ENCODE results near the gene NOL4L. TPM values are rescaled to one million over a fixed set of nuclear protein-coding genes. Genes with fewer than 3 reads are reported as not detected.
A peak's percentile ranks its signal among the peaks of the same experiment; 100 is the strongest.

NOL4L gene
- total RNA-seq, 1 donor from 2014 or later: 11.9 TPM

DNA sequence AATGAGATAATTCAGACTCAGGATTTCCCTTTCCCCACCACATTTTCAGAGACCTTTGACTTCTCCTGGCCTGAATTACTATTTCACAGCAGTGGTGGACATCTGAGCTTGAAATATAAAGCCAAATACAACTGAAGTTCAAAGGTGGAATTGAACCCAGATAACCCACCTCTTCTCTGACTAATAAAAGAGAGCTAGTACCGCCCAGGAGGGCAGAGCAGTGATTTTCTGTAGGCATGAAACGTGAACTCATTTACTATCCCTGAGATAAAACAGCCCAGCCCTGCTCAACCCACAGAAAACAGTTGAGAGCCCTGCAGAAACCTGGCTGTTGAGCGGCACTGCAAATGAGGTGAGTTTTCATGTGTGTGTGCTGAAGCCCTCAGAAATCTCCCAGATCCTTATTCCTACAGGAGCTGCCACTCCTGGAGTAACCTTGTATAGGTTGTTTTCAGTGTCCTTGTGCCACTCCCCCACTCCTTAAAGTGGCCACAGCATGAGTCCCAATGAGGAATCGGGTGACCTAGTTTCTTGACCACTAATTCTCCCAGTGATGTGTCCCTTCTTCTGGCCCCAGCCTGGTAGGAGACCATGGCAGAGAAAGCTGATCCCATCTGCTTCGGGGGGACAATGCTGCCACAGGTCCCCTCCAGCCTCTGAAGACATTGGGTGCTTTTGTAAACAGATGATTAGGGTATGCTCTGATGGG is 99.2 kb downstream of the NOL4L start:
- no peak overlapping the region for H3K27ac Mint-ChIP-seq
- peaks cover 9% of the 10 kb centered on the region for H3K27me3 Mint-ChIP-seq (ENCODE audit: insufficient read depth, low read depth)
- peaks cover 3% of the 10 kb centered on the region for H3K9me3 Mint-ChIP-seq
- peaks cover 26% of the 10 kb centered on the region for H3K4me1 Mint-ChIP-seq
- Histone ChIP-seq H2AFZ (replicated peaks) (no peak overlapping the region), H3K4me2 (no peak overlapping the region), H3K27me3 (peaks cover 4% of the 10 kb centered on the region), H3K9me3 (ENCODE audit: low read depth) (no peaks in the 10 kb centered on the region), H3F3A (ENCODE audit: low read depth) (peaks cover 47% of the 10 kb centered on the region), H4K20me1 (ENCODE audit: low read depth) (peaks cover 20% of the 10 kb centered on the region), H3K27ac (no peak overlapping the region), H3K79me2 (ENCODE audit: low read depth) (peaks cover 12% of the 10 kb centered on the region), H3K36me3 (no peaks in the 10 kb centered on the region), H3K9ac (no peak overlapping the region), H3K4me1 (peaks cover 18% of the 10 kb centered on the region), H3K4me3 (no peak overlapping the region)
- no peaks in the 10 kb centered on the region for H3K36me3 Mint-ChIP-seq
- TF ChIP-seq, protein P1, sequence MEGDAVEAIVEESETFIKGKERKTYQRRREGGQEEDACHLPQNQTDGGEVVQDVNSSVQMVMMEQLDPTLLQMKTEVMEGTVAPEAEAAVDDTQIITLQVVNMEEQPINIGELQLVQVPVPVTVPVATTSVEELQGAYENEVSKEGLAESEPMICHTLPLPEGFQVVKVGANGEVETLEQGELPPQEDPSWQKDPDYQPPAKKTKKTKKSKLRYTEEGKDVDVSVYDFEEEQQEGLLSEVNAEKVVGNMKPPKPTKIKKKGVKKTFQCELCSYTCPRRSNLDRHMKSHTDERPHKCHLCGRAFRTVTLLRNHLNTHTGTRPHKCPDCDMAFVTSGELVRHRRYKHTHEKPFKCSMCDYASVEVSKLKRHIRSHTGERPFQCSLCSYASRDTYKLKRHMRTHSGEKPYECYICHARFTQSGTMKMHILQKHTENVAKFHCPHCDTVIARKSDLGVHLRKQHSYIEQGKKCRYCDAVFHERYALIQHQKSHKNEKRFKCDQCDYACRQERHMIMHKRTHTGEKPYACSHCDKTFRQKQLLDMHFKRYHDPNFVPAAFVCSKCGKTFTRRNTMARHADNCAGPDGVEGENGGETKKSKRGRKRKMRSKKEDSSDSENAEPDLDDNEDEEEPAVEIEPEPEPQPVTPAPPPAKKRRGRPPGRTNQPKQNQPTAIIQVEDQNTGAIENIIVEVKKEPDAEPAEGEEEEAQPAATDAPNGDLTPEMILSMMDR (IDR thresholded peaks at IDR 0.05): no peak
- H3K4me3 Mint-ChIP-seq: peak overlapping the region; percentile 89
- DNase-seq (ENCODE audit: low spot score): no peak

DNA sequence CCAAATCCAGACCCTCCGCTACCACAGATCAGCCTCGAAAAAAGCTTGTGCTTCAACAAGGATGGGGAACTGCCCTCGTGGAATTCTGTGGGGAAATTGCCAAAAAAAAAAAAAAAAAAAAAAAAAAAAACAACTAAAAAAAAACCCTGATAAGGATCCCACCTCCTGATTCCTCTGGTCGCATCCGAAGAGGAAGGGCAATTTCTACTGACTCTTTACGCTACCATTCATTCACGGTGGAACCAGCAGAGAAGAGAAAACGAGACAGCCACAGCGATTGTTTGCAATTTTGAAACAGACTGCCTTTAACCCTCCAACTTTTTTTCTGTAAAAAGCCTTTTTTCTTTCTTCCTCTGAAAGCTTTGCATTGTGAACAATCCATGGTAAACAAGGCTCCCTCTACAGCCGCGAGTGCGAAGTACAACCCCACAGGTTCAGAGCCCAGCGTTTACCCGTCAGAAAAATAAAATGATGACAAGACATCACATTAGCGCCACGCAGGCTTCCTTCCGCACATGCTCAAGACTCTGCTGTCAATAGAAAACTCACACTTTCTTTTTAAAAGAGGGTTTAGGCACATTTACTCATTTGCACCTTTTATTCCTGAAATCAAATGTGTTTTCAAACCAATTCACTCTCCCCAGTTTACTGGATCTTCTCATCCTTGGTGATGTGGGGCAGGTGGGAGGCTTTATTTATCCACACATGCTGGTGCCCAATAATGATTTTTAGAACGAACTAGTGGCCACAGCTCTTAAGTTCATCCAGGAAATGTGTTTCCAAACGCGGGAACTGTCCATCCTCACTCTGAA is 100.0 kb downstream of the NOL4L start:
- Mint-ChIP-seq H3K27ac (peak overlapping the region; percentile 86), H3K4me1 (peaks cover 34% of the 10 kb centered on the region), H3K4me3 (peak overlapping the region; percentile 89), H3K9me3 (peaks cover 3% of the 10 kb centered on the region), H3K27me3 (ENCODE audit: insufficient read depth, low read depth) (peaks cover 12% of the 10 kb centered on the region), H3K36me3 (no peaks in the 10 kb centered on the region)
- Histone ChIP-seq H3K4me1 (peaks cover 26% of the 10 kb centered on the region), H3K4me3 (peak overlapping the region; percentile 83), H3K4me2 (peak overlapping the region; percentile 79), H3K27ac (no peak overlapping the region), H3K9me3 (ENCODE audit: low read depth) (no peaks in the 10 kb centered on the region), H3F3A (ENCODE audit: low read depth) (peaks cover 55% of the 10 kb centered on the region), H3K79me2 (ENCODE audit: low read depth) (peaks cover 20% of the 10 kb centered on the region), H4K20me1 (ENCODE audit: low read depth) (peaks cover 28% of the 10 kb centered on the region), H3K36me3 (no peaks in the 10 kb centered on the region), H2AFZ (replicated peaks) (no peak overlapping the region), H3K27me3 (peaks cover 4% of the 10 kb centered on the region), H3K9ac (no peak overlapping the region)
- no peak for TF ChIP-seq EZH2phosphoT487 (IDR thresholded peaks at IDR 0.05)
- TF ChIP-seq, protein P1 (IDR thresholded peaks at IDR 0.05): peak; percentile 82
- DNase-seq (ENCODE audit: low spot score): peak; percentile 81

DNA sequence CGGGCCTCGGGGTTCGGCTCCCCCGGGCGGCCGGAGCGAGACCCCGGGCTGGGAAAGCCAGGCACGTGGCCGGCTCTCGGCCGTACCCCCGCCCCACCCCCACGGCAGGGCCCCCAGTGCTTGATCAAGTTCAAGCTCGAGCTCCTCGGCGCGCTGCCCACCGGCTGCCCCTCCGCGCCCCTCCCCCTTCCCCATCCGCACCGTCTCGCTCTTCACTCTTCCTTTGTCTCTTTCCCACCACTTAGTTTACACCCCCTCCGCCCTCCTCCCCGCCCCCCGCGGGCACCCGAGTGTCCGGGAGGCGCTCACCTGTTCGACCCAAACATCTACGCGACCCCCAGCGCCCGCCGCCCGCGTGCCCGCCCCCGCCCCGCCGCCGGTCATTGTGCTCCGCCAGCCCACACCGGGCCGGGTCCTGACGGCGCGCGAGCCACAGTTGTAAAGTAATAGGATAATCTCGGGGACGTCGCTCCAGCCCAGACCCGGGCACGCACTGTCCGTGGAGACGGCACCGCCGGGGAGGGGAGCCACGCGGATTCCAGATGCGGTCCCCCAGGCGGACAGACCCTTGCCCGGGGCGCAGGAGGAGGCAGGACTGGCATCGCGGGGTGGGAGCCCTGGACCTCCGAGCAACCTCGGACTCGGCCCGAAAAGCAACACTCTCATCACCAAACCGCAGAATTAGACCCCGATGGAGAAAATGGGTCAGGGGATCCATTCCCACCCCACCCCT is 100.7 kb downstream of the NOL4L start:
- Histone ChIP-seq H3K4me3 (peak overlapping the region; percentile 83), H3K9ac (no peak overlapping the region), H3K9me3 (ENCODE audit: low read depth) (no peaks in the 10 kb centered on the region), H2AFZ (replicated peaks) (peak overlapping the region; percentile 40), H3K27ac (no peak overlapping the region), H3K79me2 (ENCODE audit: low read depth) (peaks cover 28% of the 10 kb centered on the region), H3K27me3 (peaks cover 4% of the 10 kb centered on the region), H3F3A (ENCODE audit: low read depth) (peaks cover 55% of the 10 kb centered on the region), H3K4me2 (peak overlapping the region; percentile 79), H3K36me3 (no peaks in the 10 kb centered on the region), H3K4me1 (peaks cover 33% of the 10 kb centered on the region), H4K20me1 (ENCODE audit: low read depth) (peaks cover 36% of the 10 kb centered on the region)
- peak; percentile 37 for TF ChIP-seq EZH2phosphoT487 (IDR thresholded peaks at IDR 0.05)
- TF ChIP-seq, protein P1 (IDR thresholded peaks at IDR 0.05): no peak
- H3K27ac Mint-ChIP-seq: no peak overlapping the region
- H3K9me3 Mint-ChIP-seq: peaks cover 3% of the 10 kb centered on the region
- DNase-seq (ENCODE audit: low spot score): peak; percentile 67
- H3K4me3 Mint-ChIP-seq: peak overlapping the region; percentile 89
- H3K27me3 Mint-ChIP-seq (ENCODE audit: insufficient read depth, low read depth): peaks cover 15% of the 10 kb centered on the region
- no peaks in the 10 kb centered on the region for H3K36me3 Mint-ChIP-seq
- H3K4me1 Mint-ChIP-seq: peaks cover 42% of the 10 kb centered on the region

All from neural progenitor cell (in vitro differentiated cells).